HepG2 (cell line): ENCODE data around the gene CARD19. TPM values are rescaled to one million over a fixed set of nuclear protein-coding genes. Genes with fewer than 3 reads are reported as not detected.

Source experiments
- DNMT3B ChIP-seq: conservative IDR thresholded peaks from 2 replicates; pipeline ENCODE4 v1.6.1; 2016; ENCODE audit warnings: missing biosample characterization, control low read depth
- FOXK1 ChIP-seq: sonication (generic); formaldehyde crosslinking; IDR thresholded peaks from 2 replicates; pipeline ENCODE4 v1.4.0; 2020; ENCODE audit warnings: low read depth, missing genetic modification reagents, borderline replicate concordance
- FOXK2 ChIP-seq: fragments of 450-650 bp; IDR thresholded peaks from 2 replicates; pipeline ENCODE4 v1.6.1; 2016
- FOXO1 ChIP-seq: sonication (generic); formaldehyde crosslinking; IDR thresholded peaks from 2 replicates; pipeline ENCODE4 v1.4.0; 2020; ENCODE audit warnings: missing genetic modification reagents
- HMG20B ChIP-seq: conservative IDR thresholded peaks from 2 replicates; pipeline ENCODE4 v1.6.1; 2016; ENCODE audit warnings: missing genetic modification reagents, missing compliant biosample characterization
- HOXA5 ChIP-seq: sonication (generic); formaldehyde crosslinking; IDR thresholded peaks from 2 replicates; pipeline ENCODE4 v1.4.0; 2020; ENCODE audit warnings: missing genetic modification reagents
- PHF8 ChIP-seq: sonication (generic); formaldehyde crosslinking; IDR thresholded peaks from 2 replicates; pipeline ENCODE4 v1.5.0; 2020; ENCODE audit warnings: missing genetic modification reagents
- SMAD9 ChIP-seq: sonication (generic); formaldehyde crosslinking; IDR thresholded peaks from 2 replicates; pipeline ENCODE4 v1.5.1; 2020; ENCODE audit warnings: mild to moderate bottlenecking, missing genetic modification reagents
- SNAPC2 ChIP-seq: sonication (generic); formaldehyde crosslinking; IDR thresholded peaks from 2 replicates; pipeline ENCODE4 v1.8.1; 2022; ENCODE audit warnings: mild to moderate bottlenecking, missing genetic modification reagents
- STAT5B ChIP-seq: sonication (generic); formaldehyde crosslinking; IDR thresholded peaks from 2 replicates; pipeline ENCODE4 v1.4.0; 2020; ENCODE audit warnings: missing genetic modification reagents
- SUZ12 ChIP-seq: fragments of 150-350 bp; IDR thresholded peaks from 2 replicates; pipeline ENCODE4 v1.6.1; 2014; ENCODE audit warnings: low read depth, low read length
- ZFP36L1 ChIP-seq: sonication (generic); formaldehyde crosslinking; IDR thresholded peaks from 2 replicates; pipeline ENCODE4 v1.8.0; 2022; ENCODE audit warnings: mild to moderate bottlenecking, missing genetic modification reagents, moderate library complexity
- ZKSCAN5 ChIP-seq: sonication (generic); formaldehyde crosslinking; IDR thresholded peaks from 2 replicates; pipeline ENCODE4 v1.5.1; 2020; ENCODE audit warnings: mild to moderate bottlenecking, missing genetic modification reagents
- ZNF143 ChIP-seq: sonication (generic); formaldehyde crosslinking; IDR thresholded peaks from 2 replicates; pipeline ENCODE4 v1.4.0; 2020; ENCODE audit warnings: missing genetic modification reagents
- ZNF329 ChIP-seq: sonication (generic); formaldehyde crosslinking; IDR thresholded peaks from 2 replicates; pipeline ENCODE4 v1.9.0; 2021; ENCODE audit warnings: low read depth, mild to moderate bottlenecking, missing genetic modification reagents
- ZNF44 ChIP-seq: sonication (generic); formaldehyde crosslinking; IDR thresholded peaks from 2 replicates; pipeline ENCODE4 v1.5.1; 2020; ENCODE audit warnings: mild to moderate bottlenecking, missing genetic modification reagents
- ZNF781 ChIP-seq: sonication (generic); formaldehyde crosslinking; IDR thresholded peaks from 2 replicates; pipeline ENCODE4 v1.5.1; 2020; ENCODE audit warnings: borderline replicate concordance, mild to moderate bottlenecking, missing genetic modification reagents; ENCODE audit errors: not compliant biosample characterization
- ZSCAN31 ChIP-seq: sonication (generic); formaldehyde crosslinking; IDR thresholded peaks from 2 replicates; pipeline ENCODE4 v1.5.0; 2020; ENCODE audit warnings: low read depth, mild to moderate bottlenecking, missing genetic modification reagents
- polyA plus RNA-seq, 8 experiments: library from polyadenylated mRNA; depleted of rRNA in 3 of 8; stranded (reverse) in 7 of 8; unstranded in 1 of 8; fragments of >200 nt; fragmentation: Illumina TruSeq in 4 of 8; extraction: Trizol in 4 of 8; gene quantifications; 2 replicates each; pipeline versions ENCODE4 v1.2.1 to v1.2.3, GENCODE V29; 2011 to 2016; ENCODE audit warnings: low read depth in 4 of 8, missing spikeins in 1 of 8, mixed read lengths in 1 of 8; ENCODE audit not compliant: insufficient read depth in 1 of 8
- total RNA-seq, 5 experiments: library from RNA; depleted of rRNA; stranded (reverse); fragments of >200 nt; fragmentation: Illumina TruSeq; extraction: Trizol; gene quantifications; 2 replicates each; pipeline ENCODE4 v1.2.3, GENCODE V29; 2016; ENCODE audit warnings: low read depth in 1 of 5
- TF ChIP-seq, protein P1 (sequence below): IDR thresholded peaks from 2 replicates; pipeline ENCODE4 v1.6.1; 2016; ENCODE audit warnings: missing biosample characterization, missing genetic modification reagents, low read depth
- TF ChIP-seq, protein P2 (sequence below): sonication (generic); formaldehyde crosslinking; IDR thresholded peaks from 2 replicates; pipeline ENCODE4 v1.8.0; 2022; ENCODE audit warnings: missing genetic modification reagents, low read depth, mild to moderate bottlenecking, borderline replicate concordance
- TF ChIP-seq, protein P3 (sequence below): sonication (generic); formaldehyde crosslinking; IDR thresholded peaks from 2 replicates; pipeline ENCODE4 v1.5.0; 2020; ENCODE audit warnings: missing genetic modification reagents
- TF ChIP-seq, protein P4 (sequence below): sonication (generic); formaldehyde crosslinking; IDR thresholded peaks from 2 replicates; pipeline ENCODE4 v1.5.1; 2020; ENCODE audit warnings: mild to moderate bottlenecking, missing genetic modification reagents, borderline replicate concordance
- TF ChIP-seq, protein P5 (sequence below): sonication (generic); formaldehyde crosslinking; IDR thresholded peaks from 2 replicates; pipeline ENCODE4 v1.4.0; 2020; ENCODE audit warnings: missing genetic modification reagents, borderline replicate concordance
- TF ChIP-seq, protein P6 (sequence below): sonication (generic); formaldehyde crosslinking; IDR thresholded peaks from 2 replicates; pipeline ENCODE4 v1.4.0; 2020; ENCODE audit warnings: mild to moderate bottlenecking, missing genetic modification reagents

Gene CARD19
- total and polyA plus RNA-seq, 2 of the 13 experiments (the other 11 are each of a cell fraction or from before 2014, with no cell fraction given) = 18.4 to 47.2 TPM

DNA sequence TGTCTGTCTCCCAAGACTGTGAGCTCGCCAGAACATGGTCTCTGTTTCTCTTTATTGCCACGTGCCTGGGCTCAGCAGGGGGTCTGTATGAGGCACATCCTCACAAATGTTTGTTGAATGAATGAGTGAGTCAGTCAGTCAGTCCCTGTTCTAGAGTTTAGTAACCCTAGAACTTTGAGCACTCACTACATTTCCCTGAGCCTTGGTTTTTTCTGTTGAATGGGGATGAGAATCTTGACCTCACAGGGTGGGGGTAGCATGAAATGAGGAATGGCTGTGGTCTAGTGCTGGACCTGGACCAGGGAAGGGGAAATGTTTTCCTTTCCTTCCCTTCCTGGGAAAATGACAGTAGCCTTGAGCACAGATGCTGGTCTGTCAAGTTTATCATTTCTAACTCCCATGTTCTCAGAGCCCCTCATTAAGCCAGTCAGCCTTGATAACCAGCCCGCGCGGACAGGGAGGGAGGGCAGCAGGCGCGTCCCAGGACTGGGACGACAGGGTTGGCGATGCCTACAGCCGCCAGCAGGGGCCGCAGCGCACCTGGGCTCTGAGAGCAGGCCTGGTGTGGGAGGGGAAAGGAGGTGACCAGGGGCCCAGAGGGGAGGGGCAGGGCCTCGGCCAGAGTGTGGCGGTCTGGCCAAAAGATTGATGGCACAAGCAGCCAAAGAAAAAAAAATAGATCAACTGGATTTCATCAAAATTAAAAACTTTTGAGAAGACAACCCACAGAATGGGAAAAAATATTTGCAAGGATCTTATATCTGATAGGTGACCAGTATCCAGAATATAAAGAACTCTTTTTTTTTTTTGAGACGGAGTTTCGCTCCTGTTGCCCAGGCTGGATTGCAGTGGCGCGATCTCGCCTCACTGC, 63.8 kb downstream of the CARD19 start (continued):
- TF ChIP-seq, protein P1, sequence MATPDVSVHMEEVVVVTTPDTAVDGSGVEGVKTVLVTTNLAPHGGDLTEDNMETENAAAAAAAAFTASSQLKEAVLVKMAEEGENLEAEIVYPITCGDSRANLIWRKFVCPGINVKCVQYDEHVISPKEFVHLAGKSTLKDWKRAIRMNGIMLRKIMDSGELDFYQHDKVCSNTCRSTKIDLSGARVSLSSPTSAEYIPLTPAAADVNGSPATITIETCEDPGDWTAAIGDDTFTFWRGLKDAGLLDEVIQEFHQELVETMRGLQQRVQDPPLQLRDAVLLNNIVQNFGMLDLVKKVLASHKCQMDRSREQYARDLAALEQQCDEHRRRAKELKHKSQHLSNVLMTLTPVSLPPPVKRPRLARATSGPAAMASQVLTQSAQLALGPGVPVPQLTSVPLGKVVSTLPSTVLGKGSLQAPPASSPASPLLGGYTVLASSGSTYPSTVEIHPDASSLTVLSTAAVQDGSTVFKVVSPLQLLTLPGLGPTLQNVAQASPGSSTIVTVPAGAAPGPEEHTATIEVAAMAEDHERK (CRISPR knock-in tag) = no peak
- no peak for TF ChIP-seq ZNF781 (CRISPR knock-in tag)
- TF ChIP-seq, protein P2, sequence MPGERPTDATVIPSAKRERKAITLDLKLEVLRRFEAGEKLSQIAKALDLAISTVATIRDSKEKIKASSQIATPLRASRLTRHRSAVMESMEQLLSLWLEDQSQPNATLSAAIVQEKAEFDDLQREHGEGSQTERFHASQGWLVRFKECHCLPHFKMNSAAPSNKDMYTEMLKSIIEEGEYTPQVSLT (CRISPR knock-in tag) = no peak
- TF ChIP-seq, protein P3, sequence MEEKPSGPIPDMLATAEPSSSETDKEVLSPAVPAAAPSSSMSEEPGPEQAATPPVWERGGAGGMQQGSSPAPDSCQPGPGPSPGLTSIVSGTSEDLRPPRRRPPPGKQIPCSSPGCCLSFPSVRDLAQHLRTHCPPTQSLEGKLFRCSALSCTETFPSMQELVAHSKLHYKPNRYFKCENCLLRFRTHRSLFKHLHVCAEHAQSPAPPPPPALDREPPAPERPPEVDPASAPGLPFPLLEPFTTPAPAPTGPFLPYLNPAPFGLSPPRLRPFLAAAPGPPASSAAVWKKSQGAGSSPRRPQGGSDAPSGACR (CRISPR knock-in tag) = peak; percentile 70; the same call in 1 of the 2 replicates
- no peak for TF ChIP-seq PHF8 (CRISPR knock-in tag)
- 0 out of 2 replicates have a peak, but pooled peaks have one; percentile 59 for TF ChIP-seq FOXO1 (CRISPR knock-in tag)
- TF ChIP-seq ZNF143 (CRISPR knock-in tag) = no peak
- no peak for TF ChIP-seq HMG20B (CRISPR knock-in tag)
- no peak for TF ChIP-seq ZNF329
- no peak for TF ChIP-seq SMAD9 (CRISPR knock-in tag)
- peak; percentile 44; the same call in 1 of the 2 replicates for TF ChIP-seq FOXK1 (CRISPR knock-in tag)
- 0 out of 2 replicates have a peak, but pooled peaks have one; percentile 51 for TF ChIP-seq HOXA5 (CRISPR knock-in tag)
- TF ChIP-seq STAT5B (CRISPR knock-in tag) = no peak
- TF ChIP-seq FOXK2 = no peak
- TF ChIP-seq ZKSCAN5 = no peak
- TF ChIP-seq, protein P4, sequence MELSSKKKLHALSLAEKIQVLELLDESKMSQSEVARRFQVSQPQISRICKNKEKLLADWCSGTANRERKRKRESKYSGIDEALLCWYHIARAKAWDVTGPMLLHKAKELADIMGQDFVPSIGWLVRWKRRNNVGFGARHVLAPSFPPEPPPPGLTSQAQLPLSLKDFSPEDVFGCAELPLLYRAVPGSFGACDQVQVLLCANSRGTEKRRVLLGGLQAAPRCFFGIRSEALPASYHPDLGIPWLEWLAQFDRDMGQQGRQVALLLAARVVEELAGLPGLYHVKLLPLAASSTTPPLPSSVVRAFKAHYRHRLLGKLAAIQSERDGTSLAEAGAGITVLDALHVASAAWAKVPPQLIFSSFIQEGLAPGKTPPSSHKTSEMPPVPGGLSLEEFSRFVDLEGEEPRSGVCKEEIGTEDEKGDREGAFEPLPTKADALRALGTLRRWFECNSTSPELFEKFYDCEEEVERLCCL (CRISPR knock-in tag) = no peak
- TF ChIP-seq DNMT3B (CRISPR knock-in tag) = no peak
- TF ChIP-seq ZNF44 (CRISPR knock-in tag) = no peak
- TF ChIP-seq SUZ12 = no peak
- no peak for TF ChIP-seq ZSCAN31 (CRISPR knock-in tag)
- no peak for TF ChIP-seq SNAPC2
- TF ChIP-seq, protein P5, sequence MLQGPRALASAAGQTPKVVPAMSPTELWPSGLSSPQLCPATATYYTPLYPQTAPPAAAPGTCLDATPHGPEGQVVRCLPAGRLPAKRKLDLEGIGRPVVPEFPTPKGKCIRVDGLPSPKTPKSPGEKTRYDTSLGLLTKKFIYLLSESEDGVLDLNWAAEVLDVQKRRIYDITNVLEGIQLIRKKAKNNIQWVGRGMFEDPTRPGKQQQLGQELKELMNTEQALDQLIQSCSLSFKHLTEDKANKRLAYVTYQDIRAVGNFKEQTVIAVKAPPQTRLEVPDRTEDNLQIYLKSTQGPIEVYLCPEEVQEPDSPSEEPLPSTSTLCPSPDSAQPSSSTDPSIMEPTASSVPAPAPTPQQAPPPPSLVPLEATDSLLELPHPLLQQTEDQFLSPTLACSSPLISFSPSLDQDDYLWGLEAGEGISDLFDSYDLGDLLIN = no peak
- TF ChIP-seq, protein P6, sequence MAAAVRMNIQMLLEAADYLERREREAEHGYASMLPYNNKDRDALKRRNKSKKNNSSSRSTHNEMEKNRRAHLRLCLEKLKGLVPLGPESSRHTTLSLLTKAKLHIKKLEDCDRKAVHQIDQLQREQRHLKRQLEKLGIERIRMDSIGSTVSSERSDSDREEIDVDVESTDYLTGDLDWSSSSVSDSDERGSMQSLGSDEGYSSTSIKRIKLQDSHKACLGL (CRISPR knock-in tag) = no peak
- TF ChIP-seq ZFP36L1 = no peak
